NCI-H748 (cell line): ENCODE data around the gene ARHGAP36.
A peak's percentile ranks its signal among the peaks of the same experiment; 100 is the strongest.

Experiments
- DNase-seq: peaks from one replicate; lab custom pipeline; 2025; ENCODE audit not compliant: unreplicated experiment; lab: John Stamatoyannopoulos, UW

Gene ARHGAP36, protein sequence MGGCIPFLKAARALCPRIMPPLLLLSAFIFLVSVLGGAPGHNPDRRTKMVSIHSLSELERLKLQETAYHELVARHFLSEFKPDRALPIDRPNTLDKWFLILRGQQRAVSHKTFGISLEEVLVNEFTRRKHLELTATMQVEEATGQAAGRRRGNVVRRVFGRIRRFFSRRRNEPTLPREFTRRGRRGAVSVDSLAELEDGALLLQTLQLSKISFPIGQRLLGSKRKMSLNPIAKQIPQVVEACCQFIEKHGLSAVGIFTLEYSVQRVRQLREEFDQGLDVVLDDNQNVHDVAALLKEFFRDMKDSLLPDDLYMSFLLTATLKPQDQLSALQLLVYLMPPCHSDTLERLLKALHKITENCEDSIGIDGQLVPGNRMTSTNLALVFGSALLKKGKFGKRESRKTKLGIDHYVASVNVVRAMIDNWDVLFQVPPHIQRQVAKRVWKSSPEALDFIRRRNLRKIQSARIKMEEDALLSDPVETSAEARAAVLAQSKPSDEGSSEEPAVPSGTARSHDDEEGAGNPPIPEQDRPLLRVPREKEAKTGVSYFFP

DNA sequence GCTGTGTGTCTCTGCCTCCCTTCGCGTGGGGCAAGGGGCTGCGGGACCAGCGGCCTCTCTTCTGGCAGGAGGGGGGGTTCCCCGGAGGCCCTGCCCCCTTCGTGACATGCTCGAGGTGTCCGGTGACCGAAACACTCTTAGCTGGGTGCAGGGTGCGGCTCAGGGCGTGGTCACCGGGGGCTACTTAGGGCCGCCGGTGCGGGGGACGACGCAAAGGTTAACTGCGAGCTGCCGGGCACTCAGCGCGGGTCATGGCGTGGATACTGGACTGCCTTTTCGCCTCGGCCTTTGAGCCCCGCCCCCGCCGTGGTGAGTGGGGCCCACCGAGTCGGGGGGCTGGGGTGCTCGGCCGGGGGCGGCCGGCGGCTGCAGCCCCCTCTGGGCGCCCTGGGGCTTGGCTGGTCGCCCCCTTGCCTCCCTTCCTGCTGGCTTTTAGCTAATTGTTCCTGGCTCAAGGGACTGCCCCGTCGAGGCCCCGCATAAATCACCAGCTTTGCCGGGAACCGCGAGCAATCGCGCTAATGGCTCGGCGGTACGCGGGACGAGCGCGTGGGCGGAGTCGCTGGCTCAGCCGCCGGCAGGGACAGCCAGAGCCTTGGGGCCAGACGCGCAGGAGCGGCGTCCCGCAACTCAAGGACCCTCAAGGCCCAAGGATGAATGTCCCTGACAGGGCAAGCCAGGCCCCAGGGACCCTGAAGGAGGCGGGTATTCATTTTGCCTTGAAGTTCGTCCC, at the start of gene ARHGAP36:
ARHGAP36 (plus strand) TSS at position 211 of the 733 bp plus-strand sequence. CDS start 23,320 bp downstream, outside the sequence.
- peak; percentile 48 for DNase-seq

DNA sequence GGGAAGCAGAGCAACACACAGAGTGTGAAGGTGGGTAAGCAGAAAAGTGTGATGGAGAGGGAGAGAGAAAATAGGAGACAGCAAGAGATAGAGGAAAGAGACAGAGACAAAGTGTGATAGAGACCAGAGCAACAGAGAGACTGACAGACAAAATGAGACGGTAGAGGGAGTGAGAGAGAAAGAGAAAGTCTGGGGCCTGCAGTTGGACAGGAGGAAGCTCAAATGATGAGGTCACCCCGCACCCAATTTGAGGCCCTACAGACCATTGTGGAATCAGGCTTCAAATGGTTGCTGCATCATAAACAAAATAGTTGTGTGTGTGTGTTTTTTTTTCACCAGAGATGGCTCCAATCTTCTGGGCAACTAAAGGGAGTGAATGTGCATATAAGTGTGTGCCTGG, 48.0 kb upstream of the ARHGAP36 start:
- no peak for DNase-seq

DNA sequence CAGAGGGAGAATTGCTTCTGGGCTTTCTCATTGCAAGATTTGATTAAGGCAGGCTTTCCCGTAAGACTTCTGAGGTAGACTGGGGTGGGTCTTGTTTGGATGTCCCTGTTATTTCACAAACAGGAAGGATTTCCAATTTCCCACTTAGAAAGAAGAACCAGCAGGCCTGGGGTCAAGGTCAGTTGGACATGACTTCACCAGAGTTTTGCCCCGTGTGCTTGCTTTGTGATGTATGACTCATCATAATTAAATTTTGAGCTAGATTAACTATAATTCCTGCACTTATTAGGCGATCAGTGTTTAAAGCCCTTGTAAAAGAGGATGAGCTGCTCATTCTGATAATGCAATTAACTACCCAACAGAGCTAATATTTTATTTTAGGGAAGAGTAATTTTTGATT, 32.8 kb upstream of the ARHGAP36 start:
- DNase-seq, result no peak

DNA sequence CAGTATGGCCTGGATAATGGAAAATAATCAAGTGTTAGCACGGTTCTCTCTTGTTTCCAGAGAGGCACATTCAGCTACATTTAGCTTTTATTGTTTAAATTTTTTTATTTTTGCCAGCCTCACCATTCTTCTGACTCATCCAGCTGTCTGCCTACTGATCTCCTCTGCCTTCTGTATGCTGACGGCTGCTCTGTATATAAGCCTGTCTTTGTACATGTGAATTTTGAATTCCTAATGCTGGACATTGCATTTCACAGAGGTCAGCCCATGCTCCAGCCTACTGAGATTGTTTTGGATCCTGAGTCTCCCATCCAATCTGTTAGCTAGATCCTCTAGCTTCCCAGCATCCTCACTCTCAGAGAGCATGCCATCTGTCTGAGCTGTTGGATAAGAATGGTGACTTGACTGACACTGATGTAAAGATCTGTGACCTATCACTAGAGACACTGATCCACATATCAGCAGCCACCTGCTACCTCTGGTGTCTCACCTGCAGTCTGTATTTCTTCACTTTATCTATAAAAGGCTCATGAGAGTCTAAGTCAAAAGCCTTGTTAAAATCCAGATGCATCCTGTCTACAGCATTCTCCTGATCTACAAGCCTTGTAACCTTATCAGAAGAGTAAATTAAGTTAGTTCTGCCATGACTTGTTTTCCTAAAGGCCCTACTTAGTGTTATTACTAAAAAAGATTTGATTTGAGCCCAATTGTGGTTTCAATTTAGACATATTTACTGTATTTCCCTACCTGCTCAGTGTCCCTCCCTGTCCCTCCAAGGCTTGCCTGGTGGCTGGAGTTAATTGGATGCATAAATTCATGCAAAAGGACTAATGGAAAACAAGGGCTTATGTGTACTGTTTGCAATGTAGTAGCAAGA, 25.6 kb upstream of the ARHGAP36 start:
- no peak for DNase-seq

DNA sequence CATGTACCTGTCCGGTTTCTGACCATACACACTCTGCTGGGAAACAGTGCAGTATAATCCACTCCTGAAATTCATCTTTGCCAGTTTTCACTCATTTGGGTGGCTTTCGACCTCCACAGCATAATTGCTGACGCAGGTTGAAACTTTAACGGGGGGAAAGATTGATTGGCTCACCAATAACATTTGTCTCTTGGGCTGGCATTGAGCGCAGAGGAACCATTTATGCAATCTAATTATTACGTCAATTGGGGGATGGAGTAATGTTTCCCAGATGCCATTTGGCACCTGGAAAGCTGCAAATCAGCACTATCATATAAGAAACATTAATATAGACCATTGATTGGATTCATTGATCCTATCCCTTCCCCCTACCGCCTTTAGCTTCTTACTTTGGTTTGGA, 24.1 kb upstream of the ARHGAP36 start:
- DNase-seq, result no peak

- no peak for DNase-seq
Observed at GRCh38 chrX:131040781-131041180, 17.4 kb upstream of the ARHGAP36 start.

DNA sequence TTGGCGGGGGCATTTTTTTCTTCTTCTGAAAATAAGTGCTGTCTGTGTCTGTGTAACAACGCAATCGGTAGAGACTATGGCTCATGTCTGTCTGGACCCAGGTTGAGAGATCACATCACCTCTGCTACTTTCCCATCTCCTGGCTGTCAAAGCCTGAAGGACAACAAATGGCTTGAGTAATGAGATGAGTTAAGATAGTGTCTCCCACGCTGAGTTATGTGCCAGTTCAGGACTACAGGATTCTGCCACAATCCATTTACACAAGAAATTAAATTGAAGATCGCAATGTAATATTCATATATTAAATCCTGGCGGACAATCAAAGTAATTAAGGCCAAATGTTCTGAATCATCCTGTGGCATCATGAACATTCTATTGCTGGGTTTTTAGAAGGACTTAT, 16.5 kb upstream of the ARHGAP36 start:
- DNase-seq, result no peak

GRCh38 chrX:131045726-131046125, 12.4 kb upstream of the ARHGAP36 start:
- no peak for DNase-seq

GRCh38 chrX:131046596-131046995, 11.6 kb upstream of the ARHGAP36 start:
- no peak for DNase-seq

GRCh38 chrX:131047180-131047579, 11.0 kb upstream of the ARHGAP36 start:
- no peak for DNase-seq

GRCh38 chrX:131053076-131053475, 5.1 kb upstream of the ARHGAP36 start:
- no peak for DNase-seq

- no peak for DNase-seq
Observed at GRCh38 chrX:131054906-131055305, 3.2 kb upstream of the ARHGAP36 start.

DNA sequence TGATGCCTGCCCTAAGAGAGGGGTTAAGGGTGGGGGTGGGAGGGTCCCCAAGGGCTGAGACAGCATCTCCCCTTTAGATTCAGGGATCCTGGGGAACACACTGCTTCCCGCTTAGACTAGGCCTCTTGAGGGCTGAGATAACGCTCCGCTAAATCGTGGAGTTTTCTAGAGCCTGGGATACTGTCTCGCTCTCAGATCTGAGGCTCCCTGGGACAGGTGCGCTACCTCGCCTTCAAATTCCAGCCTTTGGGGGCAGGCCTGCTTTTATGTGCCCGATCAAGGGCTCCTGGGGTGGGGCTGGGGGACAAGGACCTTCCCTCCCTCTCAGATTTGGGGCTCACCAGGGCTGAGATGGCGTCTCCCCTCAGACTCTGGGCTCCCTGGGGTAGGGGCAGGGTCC, 440 bp upstream of the ARHGAP36 start:
- no peak for DNase-seq

GRCh38 chrX:131059246-131059645, 1.1 kb downstream of the ARHGAP36 start:
- no peak for DNase-seq

GRCh38 chrX:131060147-131060546, 2.0 kb downstream of the ARHGAP36 start:
- no peak for DNase-seq

- no peak for DNase-seq
Observed at GRCh38 chrX:131061306-131061705, 3.2 kb downstream of the ARHGAP36 start.

DNA sequence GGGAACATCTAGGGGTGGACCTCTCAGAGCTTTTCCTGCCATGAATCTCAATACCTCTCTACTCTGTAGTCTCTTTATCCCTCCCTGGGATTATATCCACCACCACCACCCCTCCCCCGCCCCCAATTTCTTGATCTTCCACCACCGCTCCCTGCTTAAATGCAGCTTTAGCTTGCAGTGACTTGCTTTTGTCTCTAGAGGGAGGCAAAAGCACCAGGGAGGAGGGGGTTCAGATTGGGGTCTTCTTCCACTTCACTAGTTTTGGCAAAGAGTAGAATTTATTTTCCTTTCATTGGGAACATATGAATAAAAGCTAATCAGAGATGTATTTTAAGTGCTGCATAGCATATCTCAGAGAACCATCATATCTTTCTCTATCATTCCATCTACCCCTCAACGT, 5.5 kb downstream of the ARHGAP36 start:
- peak; percentile 35 for DNase-seq

DNA sequence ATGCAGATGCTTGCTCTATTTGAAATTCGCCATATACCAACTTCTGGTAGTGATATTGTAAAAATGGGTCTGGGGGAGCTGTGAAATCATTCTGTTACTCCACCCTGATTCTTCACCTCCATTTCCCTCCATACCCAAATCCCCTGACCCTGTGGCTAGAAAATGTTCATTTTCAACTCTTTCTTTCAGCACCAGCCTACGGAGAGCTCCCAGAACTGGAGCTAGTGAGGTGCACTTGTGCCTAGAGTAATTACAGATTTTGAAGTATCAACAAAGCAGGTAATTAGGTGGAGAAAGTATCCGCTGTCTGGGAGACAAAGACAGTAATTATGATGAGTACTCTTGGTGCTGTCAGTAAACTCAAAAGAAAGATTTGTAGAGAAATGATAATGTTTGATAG, 8.1 kb downstream of the ARHGAP36 start:
- peak; percentile 31 for DNase-seq

- peak; percentile 27 for DNase-seq
Observed at GRCh38 chrX:131067216-131067615, 9.1 kb downstream of the ARHGAP36 start.

DNA sequence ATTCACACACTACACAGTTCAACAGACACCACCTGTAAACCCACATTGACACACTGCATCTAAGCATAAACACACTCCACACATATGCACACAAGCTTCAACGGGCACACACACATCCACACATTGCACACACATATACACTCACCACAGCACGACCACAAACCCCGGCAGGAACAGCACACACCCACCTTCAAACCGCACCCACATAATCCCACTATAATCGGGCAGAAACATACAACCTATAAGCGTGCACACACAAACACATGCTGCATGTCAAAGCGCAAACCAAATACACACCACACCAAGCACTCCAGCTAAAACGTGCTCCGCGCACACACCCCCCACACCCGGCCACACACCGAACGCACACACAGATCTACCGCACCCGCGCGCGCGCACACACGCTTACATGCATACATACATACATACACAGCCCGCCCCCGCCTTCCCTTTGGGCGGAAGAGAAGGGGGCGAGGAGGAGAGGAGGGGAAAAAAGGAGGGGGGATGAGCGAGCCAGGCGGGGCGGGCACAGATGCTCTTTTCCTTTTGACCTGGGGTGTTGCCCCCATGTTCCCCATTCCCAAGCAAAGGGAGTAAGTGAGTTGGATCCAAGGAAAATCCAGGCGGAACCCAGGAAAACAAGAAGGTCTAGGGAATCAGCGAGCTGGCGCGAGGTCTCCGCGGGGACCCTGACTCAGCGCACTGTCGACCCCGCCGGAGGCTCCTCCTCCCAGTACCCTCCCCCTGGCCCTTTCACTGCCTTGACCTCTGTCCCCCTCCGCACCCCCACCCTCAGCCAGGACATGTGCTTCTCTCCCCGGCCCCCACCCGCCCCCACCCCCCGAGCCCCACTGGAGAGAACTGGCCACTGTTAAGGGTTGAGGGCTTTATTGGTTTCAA, 9.9 kb downstream of the ARHGAP36 start:
- DNase-seq, result peak; percentile 34
